Calu3 (cell line): Measurements from ENCODE around the gene CPEB3. TPM values are rescaled to one million over a fixed set of nuclear protein-coding genes. Genes with fewer than 3 reads are reported as not detected.

Experiments used
- BruUV-seq: library from RNA; stranded (reverse); fragments of 400-500 nt; replicated peaks from 2 replicates; lab custom pipeline; 2021; lab: Mats Ljungman, UMichigan
- CTCF ChIA-PET: fragments of 300-600 bp; sonication (Branson Sonifier 250); formaldehyde crosslinking; loops from one replicate; lab custom pipeline; 2022; ENCODE audit warnings: antibody characterized with exemption; lab: Charles Lee
- DNase-seq: peaks from one replicate; pipeline ENCODE4 v3.0.0; 2022
- H3K27ac Mint-ChIP-seq: one replicate; pipeline ENCODE4 v1.8.0; 2022; ENCODE audit warnings: mixed read lengths; ENCODE audit not compliant: unreplicated experiment
- H3K27me3 Mint-ChIP-seq: one replicate; pipeline ENCODE4 v1.8.0; 2022; ENCODE audit warnings: mixed read lengths; ENCODE audit not compliant: unreplicated experiment
- H3K36me3 Mint-ChIP-seq: one replicate; pipeline ENCODE4 v1.8.0; 2022; ENCODE audit warnings: mild to moderate bottlenecking, moderate library complexity, mixed read lengths; ENCODE audit not compliant: insufficient read depth, unreplicated experiment
- H3K4me1 Mint-ChIP-seq: one replicate; pipeline ENCODE4 v1.8.0; 2022; ENCODE audit warnings: mild to moderate bottlenecking, low read depth, mixed read lengths; ENCODE audit not compliant: unreplicated experiment
- H3K4me3 Mint-ChIP-seq: one replicate; pipeline ENCODE4 v1.8.0; 2022; ENCODE audit warnings: mild to moderate bottlenecking, low read depth, moderate library complexity, mixed read lengths; ENCODE audit not compliant: unreplicated experiment
- H3K9me3 Mint-ChIP-seq: one replicate; pipeline ENCODE4 v1.8.0; 2022; ENCODE audit warnings: low read depth, mixed read lengths; ENCODE audit not compliant: unreplicated experiment
- CTCF ChIP-seq: fragments of 200-600 bp; IDR thresholded peaks from one replicate; pipeline ENCODE4 v1.8.0; 2022; ENCODE audit warnings: antibody characterized with exemption; ENCODE audit not compliant: unreplicated experiment
- intact Hi-C: fragments of 100-400 bp; cut with micrococcal nuclease; formaldehyde crosslinking; loops from one replicate; pipeline ENCODE4 v1.10.0; 2022; ENCODE audit not compliant: unreplicated experiment
- total RNA-seq: library from RNA; stranded (reverse); gene quantifications from 2 replicates; pipeline ENCODE4 v1.2.3, GENCODE V29; 2022

Gene CPEB3
- total RNA-seq, 1 experiment from 2014 or later: 2.8 TPM

- intact Hi-C loops: no loop called here
- DNase-seq: no peak
- H3K9me3 Mint-ChIP-seq: no peaks in the 10 kb centered on the region
- CTCF ChIA-PET: interaction anchor here (0.7 kb wide), 1 partner anchor 336 kb away, joined by 4 read pairs; no protein-coding TSS in a partner anchor
- H3K4me1 Mint-ChIP-seq: peaks cover 9% of the 10 kb centered on the region
- no peak overlapping the region for H3K4me3 Mint-ChIP-seq
- no TSS peak for BruUV-seq
- TF ChIP-seq CTCF: no peak
- no peak overlapping the region for H3K27ac Mint-ChIP-seq
- H3K36me3 Mint-ChIP-seq: no peaks in the 10 kb centered on the region
- H3K27me3 Mint-ChIP-seq: no peaks in the 10 kb centered on the region
Measured at GRCh38 chr10:92265687-92266258, 25.1 kb downstream of the CPEB3 start.

GRCh38 chr10:92264249-92264648, 26.6 kb downstream of the CPEB3 start:
- BruUV-seq: no TSS peak
- DNase-seq: no peak
- no peak overlapping the region for H3K27ac Mint-ChIP-seq
- no peaks in the 10 kb centered on the region for H3K9me3 Mint-ChIP-seq
- H3K36me3 Mint-ChIP-seq: no peaks in the 10 kb centered on the region
- no peaks in the 10 kb centered on the region for H3K27me3 Mint-ChIP-seq
- intact Hi-C loops: no loop called here
- H3K4me1 Mint-ChIP-seq: peaks cover 9% of the 10 kb centered on the region
- H3K4me3 Mint-ChIP-seq: no peak overlapping the region
- CTCF ChIA-PET: interaction anchor here (0.8 to 1.3 kb wide), 4 partner anchors 25 to 690 kb away, joined by 3 to 4 read pairs (median 3); partner anchors contain the start of genes CPEB3 and MARCHF5
- TF ChIP-seq CTCF: no peak

GRCh38 chr10:92263396-92263795, 27.5 kb downstream of the CPEB3 start:
- CTCF ChIA-PET: interaction anchor here (1.3 kb wide), 1 partner anchor 176 kb away, joined by 3 read pairs; no protein-coding TSS in a partner anchor

GRCh38 chr10:92248566-92248965, 42.3 kb downstream of the CPEB3 start:
- intact Hi-C loops: no loop called here
- H3K36me3 Mint-ChIP-seq: no peaks in the 10 kb centered on the region
- H3K4me3 Mint-ChIP-seq: no peak overlapping the region
- no TSS peak for BruUV-seq
- H3K9me3 Mint-ChIP-seq: no peaks in the 10 kb centered on the region
- no peak for DNase-seq
- no peak overlapping the region for H3K27ac Mint-ChIP-seq
- CTCF ChIA-PET: interaction anchor here (0.6 kb wide), 1 partner anchor 452 kb away, joined by 4 read pairs; no protein-coding TSS in a partner anchor
- no peaks in the 10 kb centered on the region for H3K27me3 Mint-ChIP-seq
- peaks cover 2% of the 10 kb centered on the region for H3K4me1 Mint-ChIP-seq
- no peak for TF ChIP-seq CTCF

More at GRCh38 chr10:92263396-92263795, 27.5 kb downstream of the CPEB3 start:
- DNase-seq: no peak
- Mint-ChIP-seq H3K27ac (no peak overlapping the region), H3K4me3 (no peak overlapping the region), H3K27me3 (no peaks in the 10 kb centered on the region), H3K36me3 (no peaks in the 10 kb centered on the region), H3K4me1 (peaks cover 9% of the 10 kb centered on the region), H3K9me3 (no peaks in the 10 kb centered on the region)
- TF ChIP-seq CTCF: no peak
- BruUV-seq: no TSS peak
- intact Hi-C loops: no loop called here
